HG02588 (cell line): Measurements from ENCODE around the gene OPCML.

ENCODE experiments used
- ATAC-seq: cut with Tn5 transposase; IDR thresholded peaks from one replicate; pipeline ENCODE4 v1.9.1; 2021; ENCODE audit warnings: mild to moderate bottlenecking, moderate library complexity; ENCODE audit not compliant: unreplicated experiment

OPCML gene

DNA sequence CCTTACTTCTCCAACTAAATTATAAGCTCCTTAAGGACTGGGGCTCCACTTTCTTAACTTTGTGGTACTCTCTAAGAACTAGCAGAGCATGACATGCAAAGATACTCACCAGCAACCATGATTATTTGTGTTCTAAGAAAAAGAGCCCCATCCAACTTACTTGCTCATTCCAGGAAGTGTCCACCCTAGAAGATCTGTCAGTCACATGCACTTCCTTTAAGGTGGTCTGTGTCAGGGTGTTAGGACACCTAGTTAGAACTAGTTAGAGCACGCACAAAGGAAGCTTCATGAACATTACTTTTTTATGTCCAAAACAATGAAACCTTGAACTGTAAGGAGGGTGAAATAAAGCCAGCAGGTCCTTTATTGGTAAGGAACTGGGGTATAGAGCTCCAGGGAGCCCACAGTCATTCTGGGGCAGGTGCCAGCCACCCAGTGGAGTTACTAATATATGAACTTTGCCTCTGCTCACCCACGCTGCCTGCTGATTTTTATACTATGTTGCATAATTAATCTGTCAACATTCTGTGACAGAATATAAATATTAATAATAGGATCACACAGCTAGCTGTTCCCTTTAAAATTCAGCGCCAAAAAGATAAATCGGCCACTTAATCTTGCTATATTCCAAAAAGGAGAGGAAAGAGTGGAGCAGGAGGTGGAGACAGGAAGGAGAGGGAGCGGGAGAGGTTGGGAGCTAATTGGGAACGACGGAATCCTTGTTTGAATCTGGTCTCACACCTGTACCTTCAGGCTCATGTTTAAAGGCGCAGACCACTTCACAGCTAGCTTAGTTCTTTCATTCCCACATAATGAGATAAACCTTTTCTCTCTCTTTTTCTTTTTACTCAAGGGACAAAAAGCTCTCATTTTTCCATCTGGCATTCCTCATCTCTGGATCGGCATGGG is 755.0 kb downstream of the OPCML start:
- no peak for ATAC-seq

DNA sequence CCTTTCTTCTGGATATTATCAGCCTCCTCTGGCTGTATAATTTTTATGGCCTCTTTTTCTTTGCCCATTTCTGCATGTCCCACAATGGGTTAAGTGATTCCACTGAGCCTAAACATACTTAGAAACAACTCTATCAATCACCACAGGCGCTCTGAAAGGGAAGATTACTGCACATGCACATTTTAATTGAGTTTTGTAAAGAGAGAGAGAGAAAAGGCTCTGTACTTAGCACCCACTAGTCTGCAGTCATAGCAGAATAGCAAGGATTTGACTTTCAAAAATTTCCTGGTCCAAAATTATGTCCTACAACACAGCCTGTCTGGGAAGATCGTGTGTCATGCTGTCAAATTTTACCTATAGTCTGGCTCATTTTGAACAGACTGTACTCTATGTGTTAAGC is 758.5 kb downstream of the OPCML start:
- no peak for ATAC-seq

DNA sequence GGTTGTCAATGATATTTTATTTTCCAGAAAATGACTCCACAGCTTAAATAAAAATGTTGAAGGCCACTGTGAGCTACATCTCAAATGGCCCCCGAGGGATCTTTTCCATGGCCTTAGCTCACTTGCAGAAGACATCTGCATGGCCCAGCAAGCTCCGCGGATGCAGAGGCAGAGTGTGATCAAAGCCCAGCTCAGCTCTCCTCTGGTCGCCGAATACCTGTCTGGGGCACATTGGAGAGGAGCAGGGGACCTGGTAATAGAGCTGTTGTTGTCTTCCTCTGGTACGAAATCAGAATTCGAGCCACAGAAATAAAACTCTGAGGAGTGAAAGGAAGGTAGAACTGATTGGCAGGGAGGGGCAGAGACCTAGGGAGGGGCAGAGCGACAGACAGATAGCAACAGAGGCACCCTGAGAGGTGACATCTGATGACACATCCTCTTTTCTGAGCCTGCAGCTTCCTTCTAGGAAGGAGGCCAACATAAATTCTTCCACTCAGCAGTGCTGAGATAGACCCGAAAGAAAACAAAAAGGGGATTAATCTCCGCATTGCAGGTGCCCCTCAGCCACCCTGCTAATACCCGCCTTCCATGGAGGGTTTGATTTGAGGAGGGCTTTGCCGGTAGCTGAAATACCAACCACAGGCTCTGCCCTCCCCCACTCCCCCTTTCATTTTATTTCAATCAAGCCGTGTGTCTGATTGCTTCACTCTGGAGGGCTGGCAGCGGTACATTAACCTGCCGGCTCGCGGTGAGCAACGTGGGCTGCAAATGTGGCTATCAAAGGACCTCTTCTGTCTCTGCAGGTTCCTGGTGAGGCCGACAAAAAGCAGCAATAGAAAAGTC is 759.4 kb downstream of the OPCML start:
- ATAC-seq: no peak

DNA sequence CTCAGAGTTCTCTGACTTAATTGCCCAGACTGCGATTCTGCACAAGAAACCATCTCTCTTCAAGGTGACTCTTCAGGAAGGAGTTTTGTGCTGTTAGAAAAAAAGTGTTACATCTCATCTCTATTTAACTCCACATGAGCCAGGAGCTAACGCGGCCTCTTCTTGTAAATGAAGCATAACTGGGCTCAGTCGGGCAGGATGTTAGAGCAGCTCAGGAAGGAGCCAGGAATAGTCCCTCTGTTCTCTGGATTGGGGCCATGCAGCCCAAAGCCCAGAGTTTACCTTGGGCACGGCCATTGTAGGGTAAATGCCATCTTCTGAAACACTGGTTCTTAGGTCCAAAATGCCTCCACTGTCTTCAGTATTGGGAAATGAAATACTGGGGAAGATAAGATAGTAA is 760.6 kb downstream of the OPCML start:
- no peak for ATAC-seq

DNA sequence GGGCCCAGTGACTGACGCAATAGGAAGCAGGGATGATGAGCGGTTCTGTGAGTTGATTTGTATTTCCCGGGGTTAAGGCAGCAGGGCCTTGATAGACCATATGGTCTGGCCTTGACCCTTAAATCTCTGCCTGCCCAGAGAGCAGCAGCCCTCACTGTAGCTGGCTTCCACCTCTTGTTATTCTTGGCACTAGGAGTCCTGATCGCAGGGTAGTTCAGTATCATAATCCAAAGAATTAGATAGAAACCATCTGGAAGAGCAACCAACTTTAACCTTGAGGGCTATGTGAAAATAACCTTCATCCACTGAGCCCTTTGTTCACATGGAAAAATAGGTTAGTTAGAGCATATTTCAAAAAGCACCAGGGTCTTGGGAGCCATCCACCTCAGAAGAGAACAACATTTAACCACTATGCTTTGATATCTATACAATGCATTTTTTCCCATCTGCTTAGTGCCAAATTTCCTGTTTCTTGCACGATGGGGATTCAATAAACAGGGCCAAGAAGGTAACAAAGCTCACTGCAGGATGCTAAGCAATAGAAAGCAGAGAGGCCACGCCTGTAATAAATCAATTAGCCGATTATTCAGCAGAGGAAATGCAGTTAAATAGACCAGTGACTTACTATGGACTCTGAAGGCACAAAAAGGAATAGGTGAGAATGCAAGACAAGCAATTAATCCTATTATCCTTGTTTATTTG is 761.3 kb downstream of the OPCML start:
- no peak for ATAC-seq

DNA sequence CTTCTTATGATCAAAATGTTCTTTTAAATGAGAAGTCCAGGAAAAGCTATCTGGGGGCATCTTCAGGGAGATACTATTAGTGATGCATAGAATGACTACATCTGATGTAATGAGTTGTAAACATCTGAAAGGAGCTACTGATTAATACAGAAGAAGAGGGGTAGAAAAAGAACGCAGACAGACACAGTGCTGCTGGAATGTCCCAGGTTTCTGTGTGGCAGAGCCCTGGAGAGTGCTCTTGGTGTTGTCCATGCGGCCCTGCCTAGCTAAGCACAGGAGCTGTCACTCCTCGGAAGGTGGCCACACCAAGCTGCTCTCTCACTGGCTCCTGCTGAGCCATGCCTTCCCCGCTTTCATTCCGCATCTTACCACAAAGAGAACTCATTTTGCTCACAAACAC is 768.8 kb downstream of the OPCML start:
- ATAC-seq: no peak

DNA sequence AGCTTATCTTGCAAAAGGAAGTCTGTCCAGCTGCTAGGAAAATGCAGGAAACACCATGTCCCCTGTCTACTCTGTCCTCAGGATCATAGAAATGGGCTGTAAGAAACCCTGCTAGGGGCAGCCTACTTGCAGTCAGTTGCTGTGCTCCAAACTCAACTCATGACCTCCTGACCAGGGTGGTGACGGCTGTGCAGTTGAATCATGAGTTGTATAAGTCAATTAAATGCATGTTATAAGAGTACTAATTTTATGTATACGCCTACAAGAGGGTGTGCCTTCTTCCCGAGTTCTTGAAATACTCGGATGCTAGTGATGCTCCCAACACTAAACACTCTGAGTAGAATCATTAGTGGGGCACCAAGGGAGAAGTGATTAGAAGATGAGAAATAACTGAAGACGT is 776.4 kb downstream of the OPCML start:
- ATAC-seq: no peak

DNA sequence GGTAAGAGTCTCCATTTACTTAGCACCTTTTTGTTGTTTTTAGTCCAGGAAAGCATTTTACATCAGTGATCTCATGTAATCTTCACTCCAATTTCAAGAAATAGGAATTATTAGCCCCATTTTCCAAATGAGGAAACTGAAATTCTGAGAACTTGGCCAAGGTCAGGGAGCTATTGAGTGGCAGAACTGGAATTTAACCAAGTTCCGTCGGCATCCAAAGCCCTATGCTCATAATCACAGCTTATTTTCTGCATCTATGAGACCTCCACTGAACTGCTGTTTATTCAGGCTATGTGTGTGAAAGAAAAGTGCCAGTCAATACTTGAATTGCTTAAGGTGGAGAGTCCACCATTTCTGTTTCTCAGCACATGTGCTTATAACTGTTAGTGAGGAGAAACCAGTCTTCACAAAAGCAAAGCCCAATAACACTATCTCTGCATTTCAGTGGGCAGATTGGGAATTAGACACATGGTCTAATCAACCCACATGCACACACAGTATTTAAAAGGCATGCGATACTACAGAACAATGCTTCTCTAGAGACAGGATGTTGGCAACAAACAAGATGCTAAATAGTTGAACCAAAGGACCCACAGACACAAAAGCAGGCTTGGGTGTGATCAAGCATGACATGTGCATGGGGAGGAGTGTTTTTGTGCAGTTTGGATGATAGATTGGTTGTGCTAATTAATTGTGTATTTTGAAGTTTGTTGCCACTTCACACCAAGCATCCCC is 780.6 kb downstream of the OPCML start:
- no peak for ATAC-seq

DNA sequence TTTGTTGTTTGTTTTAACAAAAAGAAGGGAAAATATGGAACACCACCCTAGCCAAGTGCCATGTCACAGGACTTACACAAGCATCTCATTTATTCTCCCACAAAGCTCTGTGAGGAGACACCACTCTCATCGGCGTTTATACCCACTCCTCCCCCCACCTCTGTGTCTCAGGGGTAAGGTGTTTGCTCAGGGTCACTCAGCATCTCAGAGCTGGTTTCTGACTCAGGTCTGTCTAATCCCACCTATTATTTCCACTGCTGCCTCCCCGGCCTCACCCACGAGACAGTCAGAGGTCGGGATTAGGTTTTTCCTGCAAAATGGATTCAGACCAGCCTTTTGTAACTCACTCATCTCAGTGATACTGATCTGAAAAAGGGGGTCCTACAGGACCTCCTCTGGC is 786.0 kb downstream of the OPCML start:
- no peak for ATAC-seq

DNA sequence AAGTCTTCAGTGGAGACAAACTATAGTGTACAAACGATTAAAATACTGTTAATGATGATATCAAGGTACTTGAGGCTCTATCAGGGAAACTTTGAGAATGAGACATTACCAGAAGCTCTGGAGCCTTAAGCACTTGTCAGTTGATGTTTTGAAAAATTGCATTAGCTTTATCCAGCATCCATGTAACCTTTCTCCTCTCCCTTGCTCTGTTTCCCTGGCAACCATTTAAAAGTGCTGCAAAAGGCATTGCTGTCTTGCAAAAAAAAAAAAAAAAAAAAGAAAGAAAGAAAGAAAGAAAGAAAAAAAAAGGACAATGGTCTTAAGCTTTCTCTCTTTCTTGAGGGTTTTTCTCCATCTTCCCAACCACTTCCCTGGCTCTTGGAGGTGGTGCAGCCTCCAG is 787.0 kb downstream of the OPCML start:
- ATAC-seq: no peak

DNA sequence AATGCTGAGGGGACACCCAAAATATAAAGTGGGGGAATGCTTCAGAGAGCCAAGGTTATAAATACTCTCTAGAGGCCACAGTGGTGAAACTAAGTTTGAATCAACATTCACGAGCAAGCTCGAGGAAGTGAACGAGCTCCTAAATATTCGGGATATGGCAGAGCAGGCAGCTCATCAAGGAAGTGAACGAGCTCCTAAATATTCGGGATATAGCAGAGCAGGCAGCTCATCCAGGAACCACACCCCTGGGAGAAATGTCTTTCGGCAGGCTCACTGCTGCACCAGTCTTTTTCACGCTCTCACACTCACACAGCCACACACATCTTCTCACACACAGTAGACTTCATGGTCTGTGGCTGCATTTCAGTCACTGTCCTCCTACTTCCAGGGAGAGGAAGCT is 787.5 kb downstream of the OPCML start:
- ATAC-seq: no peak

DNA sequence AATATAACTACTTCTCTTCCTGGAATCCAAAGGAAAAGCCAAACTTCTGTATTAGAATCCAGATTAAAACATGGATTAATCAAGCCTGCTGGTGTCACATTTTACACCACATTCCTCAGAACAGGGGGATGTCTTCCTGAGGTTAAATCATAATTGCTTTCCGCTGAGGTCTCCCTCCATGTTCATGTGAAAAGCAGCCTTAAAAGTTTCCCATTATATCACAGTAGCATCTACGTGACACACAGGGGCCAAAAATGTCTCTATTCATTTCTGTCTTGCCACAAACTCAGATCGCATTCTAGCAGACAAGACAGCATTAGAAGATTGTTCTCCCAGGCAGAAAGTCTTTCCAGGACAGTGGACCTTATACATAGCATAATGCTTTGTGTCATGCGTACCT is 788.7 kb downstream of the OPCML start:
- no peak for ATAC-seq

DNA sequence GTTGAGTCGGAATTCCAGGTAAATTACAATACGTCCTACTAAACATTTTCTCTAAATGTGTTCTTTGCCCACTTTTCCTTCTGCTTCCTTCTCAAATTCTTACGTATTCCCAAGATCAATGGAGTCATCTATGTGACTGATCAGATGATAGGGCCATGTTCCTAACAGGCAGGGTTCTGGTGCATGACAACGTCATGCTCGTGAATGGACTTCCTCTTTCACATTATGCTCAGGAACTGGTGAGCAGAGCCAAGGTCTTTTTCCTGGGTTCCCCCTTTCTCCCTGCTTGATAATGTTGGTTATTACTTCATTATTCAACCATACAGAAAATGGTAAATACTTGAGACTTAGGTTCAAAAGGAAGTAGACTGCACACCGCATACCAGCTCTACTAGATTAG is 789.4 kb downstream of the OPCML start:
- no peak for ATAC-seq

DNA sequence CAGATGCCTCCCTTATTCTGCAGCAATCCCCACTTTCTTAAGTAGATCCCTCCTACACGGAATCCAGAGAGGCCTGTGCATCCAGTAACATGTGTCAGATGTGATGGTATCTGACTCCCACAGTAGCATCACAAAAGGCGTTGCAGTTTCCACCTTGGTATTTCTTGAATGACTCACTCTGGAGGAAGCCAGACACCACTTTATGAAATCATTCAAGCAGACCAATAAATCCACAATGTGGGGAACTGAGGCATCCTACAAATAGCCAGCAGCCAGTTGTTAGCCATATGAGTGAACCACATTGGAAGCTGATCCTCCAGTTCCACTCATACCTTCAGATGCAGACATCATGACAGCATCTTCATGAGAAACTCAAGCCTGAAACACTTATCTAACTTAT is 798.1 kb downstream of the OPCML start:
- no peak for ATAC-seq

DNA sequence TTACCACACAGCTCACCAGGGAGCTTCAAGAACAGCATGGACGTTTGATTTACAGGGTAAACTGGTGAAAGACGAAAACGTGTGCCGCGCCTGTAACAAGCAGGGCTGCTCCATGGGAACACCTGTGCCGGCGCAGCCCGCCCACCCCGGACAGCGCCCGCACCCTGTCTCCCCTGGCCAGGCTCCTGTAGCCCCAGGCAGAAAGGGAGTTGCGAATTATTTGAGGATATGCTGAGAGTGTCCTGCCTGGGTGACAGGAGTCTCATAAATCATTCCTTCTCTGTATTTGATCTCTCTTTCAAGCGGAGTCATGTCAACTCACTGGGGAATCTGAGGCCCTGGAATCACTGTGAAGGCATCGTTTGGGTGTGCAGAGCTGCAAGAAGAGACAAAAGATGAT is 804.3 kb downstream of the OPCML start:
- no peak for ATAC-seq

DNA sequence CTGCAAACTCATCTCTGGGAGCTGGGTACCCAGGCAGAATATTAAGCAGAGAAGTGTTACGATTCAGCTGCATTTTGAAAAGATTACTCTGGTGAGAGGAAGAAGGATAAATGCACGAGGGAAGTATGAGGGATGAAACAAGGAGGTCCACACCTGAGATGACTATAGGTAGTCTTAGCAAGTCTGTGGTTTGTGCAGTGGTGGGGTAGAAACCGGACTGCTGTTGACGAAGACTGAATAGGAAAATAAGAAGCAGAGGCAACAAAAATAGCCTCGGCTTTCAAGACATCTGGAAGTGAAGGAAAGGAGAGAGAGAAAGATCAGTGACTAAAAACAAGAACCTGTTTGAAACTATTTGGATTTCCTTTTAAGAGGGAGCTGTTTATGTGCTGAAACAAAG is 810.8 kb downstream of the OPCML start:
- no peak for ATAC-seq

DNA sequence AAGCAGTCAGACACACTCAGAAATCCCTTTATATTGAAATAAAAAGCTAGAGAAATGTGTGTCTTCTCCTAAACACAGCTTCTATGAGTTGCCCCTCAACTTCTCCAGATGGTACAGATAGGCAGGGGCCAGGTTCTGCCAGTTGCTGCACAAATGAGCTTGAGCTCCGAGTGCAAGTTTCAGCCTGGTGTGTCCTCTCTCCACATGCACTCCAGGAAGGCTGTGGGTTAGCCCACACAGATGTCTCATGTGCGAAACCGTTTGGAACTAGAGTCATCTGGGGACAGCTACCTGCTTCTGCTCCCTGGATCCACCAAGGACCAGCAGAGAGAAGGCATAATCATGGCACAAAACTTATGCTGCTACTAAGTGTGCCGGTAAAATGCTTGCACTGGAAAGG is 812.6 kb downstream of the OPCML start:
- ATAC-seq: no peak

DNA sequence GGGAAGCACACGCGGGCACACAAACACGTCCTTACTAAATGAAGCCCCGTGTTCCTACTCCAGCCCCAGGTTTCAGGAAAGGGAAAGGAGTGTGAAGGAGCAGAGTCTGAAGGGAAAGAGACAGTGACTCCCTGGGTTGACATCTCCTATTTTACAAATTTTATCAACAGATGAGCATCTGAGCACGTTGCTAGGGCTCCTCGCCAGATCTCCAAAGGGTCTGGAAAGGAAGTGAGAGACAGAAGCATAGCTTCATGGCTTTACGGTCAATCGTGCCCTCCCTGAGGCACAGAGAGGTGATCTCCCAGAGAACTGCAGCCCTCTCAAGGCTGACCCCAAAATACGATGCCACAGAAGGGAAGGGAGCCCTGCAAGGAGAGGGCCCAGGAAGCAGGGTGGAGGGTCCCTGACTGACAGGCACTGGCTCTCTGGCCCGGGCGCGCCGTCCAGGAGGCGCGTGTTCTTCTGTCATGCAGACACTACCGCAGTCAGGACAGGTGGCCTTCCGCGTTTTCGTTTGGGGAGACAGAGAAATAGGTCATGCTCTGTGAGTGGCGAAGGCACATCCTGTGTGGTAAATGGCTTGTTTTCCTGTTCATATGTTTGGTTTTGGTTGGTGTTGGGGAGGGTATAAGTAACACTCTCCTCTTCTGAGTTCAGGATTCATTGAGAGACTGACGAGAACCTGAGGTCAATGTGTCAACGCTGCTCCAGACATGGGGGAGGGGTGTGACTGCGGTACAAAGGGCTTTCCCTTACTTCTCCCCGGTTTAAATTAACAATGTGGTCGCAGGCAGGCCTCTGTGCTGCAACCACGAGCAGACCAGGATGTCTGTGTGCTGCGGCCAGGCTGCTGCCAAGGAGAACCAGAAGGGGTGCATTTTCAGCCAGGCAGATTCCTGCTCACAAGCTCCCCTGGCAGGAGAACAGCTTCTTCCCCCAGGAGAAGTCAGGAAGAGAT is 813.3 kb downstream of the OPCML start:
- ATAC-seq: no peak

DNA sequence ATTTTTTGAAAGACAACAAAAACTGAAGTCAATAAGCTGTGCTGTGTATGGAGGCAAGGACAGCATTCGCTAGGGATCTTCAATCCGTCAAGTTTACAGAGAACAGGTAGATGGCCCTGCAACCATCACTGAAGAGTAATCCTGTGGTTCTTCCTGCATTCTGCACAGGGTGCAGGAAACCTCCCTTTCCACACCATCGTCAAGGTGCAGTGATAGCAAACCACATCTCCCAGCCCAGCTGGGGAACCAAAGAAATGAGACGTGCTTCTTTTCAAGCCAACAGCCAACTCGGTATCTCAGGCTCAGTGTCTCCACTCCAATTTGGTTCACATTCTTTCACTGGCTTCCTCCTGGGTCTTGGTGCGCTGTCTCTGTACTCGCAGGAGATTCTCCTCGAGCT is 814.5 kb downstream of the OPCML start:
- no peak for ATAC-seq

DNA sequence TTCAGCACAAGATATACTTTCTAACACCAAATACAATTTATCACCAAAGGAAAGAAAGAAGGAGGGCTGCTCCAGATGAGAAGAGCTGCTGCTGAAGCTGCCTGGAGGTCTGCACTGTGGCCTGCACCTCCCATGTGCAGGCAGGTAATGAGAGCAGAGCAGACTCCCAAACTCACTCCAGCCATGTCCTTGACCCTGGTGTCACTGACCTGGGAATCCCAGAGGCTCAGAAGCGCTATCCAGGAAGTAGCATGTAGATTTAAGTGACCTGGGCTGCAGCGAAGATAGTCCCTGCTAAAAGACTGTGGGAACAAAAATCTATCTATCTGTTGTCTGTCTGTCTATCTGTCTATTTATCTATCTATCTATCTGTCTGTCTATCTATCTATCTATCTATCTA is 816.3 kb downstream of the OPCML start:
- ATAC-seq: no peak
